ENCODE measurements around the gene SFTPB. TPM values are rescaled to one million over a fixed set of nuclear protein-coding genes. Genes with fewer than 3 reads are reported as not detected.

SFTPB gene
- total and polyA plus RNA-seq, 4 donors: not detected

GRCh38 chr2:85635636-85636035, 32.4 kb downstream of the SFTPB start:
- Histone ChIP-seq H3K36me3 (ENCODE audit: control insufficient read depth in 4 of 4, insufficient read depth in 3 of 4, low read depth in 1 of 4, low read length in 3 of 4) (peaks cover 8 to 70% (median 59%) of the 10 kb centered on the region in 4 donors), H3K27ac (ENCODE audit: low read depth in 1 of 2, low read length in 2 of 2) (no peak overlapping the region), H3K9ac (ENCODE audit: low read depth in 1 of 2, low read length in 2 of 2) (no peak overlapping the region), H3K4me3 (ENCODE audit: low read depth in 1 of 3, low read length in 3 of 3) (no peak overlapping the region), H3K27me3 (ENCODE audit: control insufficient read depth in 4 of 4, insufficient read depth in 4 of 4, low read length in 3 of 4) (no peaks in the 10 kb centered on the region), H3K9me3 (ENCODE audit: control insufficient read depth in 4 of 4, low read length in 3 of 4) (no peaks in the 10 kb centered on the region), H3K4me1 (ENCODE audit: control insufficient read depth in 4 of 4, insufficient read depth in 4 of 4, low read length in 3 of 4) (no peaks in the 10 kb centered on the region)
- no peak for DNase-seq (ENCODE audit: low spot score)
- WGBS: 68% methylated on average over 4 of the region's 4 CpGs
- TF ChIP-seq MAX (IDR thresholded peaks at IDR 0.05) (no peak), FOXA2 (IDR thresholded peaks at IDR 0.05) (no peak), EGR1 (IDR thresholded peaks at IDR 0.05; ENCODE audit: low read depth in 2 of 2) (no peak), CTCF (IDR thresholded peaks at IDR 0.05; ENCODE audit: low read depth, low read length, missing input control) (no peak), HNF4A (conservative IDR thresholded peaks at IDR 0.05) (no peak), ATF3 (IDR thresholded peaks at IDR 0.05) (no peak), REST (IDR thresholded peaks at IDR 0.05) (no peak)

- H3K4me1 ChIP-seq (ENCODE audit: control insufficient read depth in 4 of 4, insufficient read depth in 4 of 4, low read length in 3 of 4): no peaks in the 10 kb centered on the region
- H3K4me3 ChIP-seq (ENCODE audit: low read depth in 1 of 3, low read length in 3 of 3): no peak overlapping the region
- no peaks in the 10 kb centered on the region for H3K27me3 ChIP-seq (ENCODE audit: control insufficient read depth in 4 of 4, insufficient read depth in 4 of 4, low read length in 3 of 4)
- DNase-seq (ENCODE audit: low spot score): no peak
- WGBS: 88% methylated on average over 8 of the region's 8 CpGs
- H3K9me3 ChIP-seq (ENCODE audit: control insufficient read depth in 4 of 4, low read length in 3 of 4): no peaks in the 10 kb centered on the region
- H3K9ac ChIP-seq (ENCODE audit: low read depth in 1 of 2, low read length in 2 of 2): no peak overlapping the region
- H3K36me3 ChIP-seq (ENCODE audit: control insufficient read depth in 4 of 4, insufficient read depth in 3 of 4, low read depth in 1 of 4, low read length in 3 of 4): peaks cover 8 to 75% (median 62%) of the 10 kb centered on the region in 4 donors
- TF ChIP-seq ATF3 (IDR thresholded peaks at IDR 0.05): no peak
- no peak for TF ChIP-seq JUND (IDR thresholded peaks at IDR 0.05)
- no peak for TF ChIP-seq FOXA1 (IDR thresholded peaks at IDR 0.05)
- no peak for TF ChIP-seq RXRA (IDR thresholded peaks at IDR 0.05)
- no peak for TF ChIP-seq RAD21 (IDR thresholded peaks at IDR 0.05)
- TF ChIP-seq TAF1 (conservative IDR thresholded peaks at IDR 0.05): no peak
- TF ChIP-seq CTCF (IDR thresholded peaks at IDR 0.05; ENCODE audit: low read depth, low read length, missing input control): no peak
- TF ChIP-seq HNF4A (conservative IDR thresholded peaks at IDR 0.05): no peak
- no peak for TF ChIP-seq GABPA (IDR thresholded peaks at IDR 0.05 in 1 of 2, conservative IDR thresholded peaks at IDR 0.05 in 1 of 2)
- no peak for TF ChIP-seq FOXA2 (IDR thresholded peaks at IDR 0.05)
- no peak for TF ChIP-seq HNF4G (IDR thresholded peaks at IDR 0.05)
- TF ChIP-seq YY1 (IDR thresholded peaks at IDR 0.05): no peak
- no peak for TF ChIP-seq EGR1 (IDR thresholded peaks at IDR 0.05; ENCODE audit: low read depth in 2 of 2)
- no peak for TF ChIP-seq REST (IDR thresholded peaks at IDR 0.05)
- TF ChIP-seq MAX (IDR thresholded peaks at IDR 0.05): no peak
- no peak for TF ChIP-seq SP1 (IDR thresholded peaks at IDR 0.05)
- TF ChIP-seq NR2F2 (IDR thresholded peaks at IDR 0.05): no peak
- no peak overlapping the region for H3K27ac ChIP-seq (ENCODE audit: low read depth in 1 of 2, low read length in 2 of 2)
Observed at GRCh38 chr2:85635011-85635410, 33.0 kb downstream of the SFTPB start.

All from liver (tissue), 9 donors.